AG20443 (cell line): Measurements from ENCODE around the gene MMP25.
"Not testable (repeated sequence)": the region's sequence is repeated elsewhere in the genome, so short reads cannot be mapped to it uniquely, and the experiment has no call there.

Experiments
- DNase-seq: peaks from one replicate; pipeline ENCODE4 v3.0.0; 2012; ENCODE audit warnings: low spot score, mixed read lengths

MMP25 gene

GRCh38 chr16:3029491-3030221, 16.7 kb upstream of the MMP25 start:
- peak; percentile 70 for DNase-seq

GRCh38 chr16:3030222-3031212, 15.8 kb upstream of the MMP25 start:
- DNase-seq, result no peak

DNA sequence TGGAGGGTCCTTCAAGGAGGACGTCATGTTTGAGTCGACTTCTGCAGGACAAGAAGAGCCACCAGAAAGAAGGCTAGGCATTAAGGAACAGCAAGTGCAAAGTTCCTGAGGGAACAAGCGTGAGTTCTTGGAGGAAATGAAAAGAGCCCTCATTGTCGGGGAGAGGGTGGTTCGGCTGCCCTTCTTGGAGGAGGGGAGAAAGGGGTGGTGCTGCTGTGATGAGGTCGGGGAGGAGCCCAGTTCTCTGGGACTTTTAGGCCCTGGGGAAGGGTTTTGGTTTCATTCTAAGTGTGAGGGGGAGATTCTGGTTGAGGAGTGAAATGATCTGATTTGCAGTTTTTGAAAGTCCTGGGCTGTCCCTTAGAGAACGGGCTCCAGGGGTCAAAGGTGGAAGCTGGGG, 13.7 kb upstream of the MMP25 start:
- DNase-seq, result no peak

- no peak for DNase-seq
These were observed 10.9 kb upstream of the MMP25 start for GRCh38 chr16:3035289-3035971.

DNA sequence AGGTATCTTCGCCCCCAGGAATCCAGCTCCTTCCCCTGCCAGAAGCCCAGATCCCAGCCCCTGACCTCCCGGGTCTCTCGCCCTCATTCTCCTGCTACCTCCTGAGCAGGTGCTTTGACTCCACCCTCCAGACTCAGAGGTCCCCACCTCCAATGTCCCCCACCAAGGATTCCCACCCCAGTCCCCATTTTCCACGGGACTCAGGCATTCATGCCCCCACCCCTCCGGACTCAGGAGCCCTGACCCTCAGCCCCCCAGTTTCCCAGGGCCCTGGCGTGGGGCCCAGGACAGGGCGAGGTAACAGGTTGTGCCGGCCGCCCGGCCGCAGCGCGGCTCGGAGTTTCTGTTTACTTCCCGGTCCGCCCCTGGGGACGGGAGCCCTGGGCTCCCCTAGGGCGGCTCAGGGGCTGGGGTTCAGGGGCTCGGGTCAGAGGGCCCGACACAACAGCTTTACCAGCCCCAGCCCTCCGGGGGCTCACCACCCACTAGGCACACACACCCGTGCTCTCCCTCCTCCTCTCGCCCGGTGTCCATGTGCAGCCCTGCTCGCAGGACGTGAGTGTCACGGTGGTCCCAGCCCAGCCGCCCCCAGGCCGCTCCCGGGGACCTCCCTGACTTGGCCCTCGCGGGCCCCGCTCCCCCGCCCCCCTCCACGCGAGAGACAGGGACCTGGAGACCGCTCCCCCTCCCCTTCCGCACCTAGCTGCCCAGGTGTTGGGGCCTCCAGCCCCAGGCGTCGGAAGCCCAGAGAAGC, 10.2 kb upstream of the MMP25 start:
- no peak for DNase-seq

GRCh38 chr16:3036726-3037315, 9.5 kb upstream of the MMP25 start, which contains the start of gene BICDL2:
BICDL2 (minus strand) TSS chr16:3036944; CDS start chr16:3035496, 1,448 bp downstream.
- DNase-seq, result no peak

GRCh38 chr16:3038256-3038655, 8.1 kb upstream of the MMP25 start:
- no peak for DNase-seq

DNA sequence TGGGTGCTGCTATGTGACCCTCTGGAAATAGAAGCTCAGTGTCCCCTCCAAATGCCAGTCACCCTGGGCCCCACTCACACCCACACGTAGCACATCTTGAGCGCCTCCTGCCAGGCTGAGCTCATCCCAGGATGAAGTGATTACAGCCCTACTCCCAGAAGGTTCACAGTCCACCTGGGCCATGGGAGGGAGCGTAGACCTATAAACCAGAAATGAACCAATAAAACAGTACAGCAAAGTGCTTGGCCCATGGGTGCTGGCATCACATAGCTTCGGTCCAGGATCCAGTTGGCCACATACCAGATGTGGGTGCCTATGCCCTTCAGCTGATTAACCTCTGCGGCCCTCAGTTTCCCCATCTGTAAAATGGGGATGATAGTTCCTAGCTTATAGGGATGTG, 7.5 kb upstream of the MMP25 start:
- DNase-seq, result no peak

- DNase-seq, result no peak
These were observed 4.0 kb upstream of the MMP25 start for GRCh38 chr16:3042376-3042775.

DNA sequence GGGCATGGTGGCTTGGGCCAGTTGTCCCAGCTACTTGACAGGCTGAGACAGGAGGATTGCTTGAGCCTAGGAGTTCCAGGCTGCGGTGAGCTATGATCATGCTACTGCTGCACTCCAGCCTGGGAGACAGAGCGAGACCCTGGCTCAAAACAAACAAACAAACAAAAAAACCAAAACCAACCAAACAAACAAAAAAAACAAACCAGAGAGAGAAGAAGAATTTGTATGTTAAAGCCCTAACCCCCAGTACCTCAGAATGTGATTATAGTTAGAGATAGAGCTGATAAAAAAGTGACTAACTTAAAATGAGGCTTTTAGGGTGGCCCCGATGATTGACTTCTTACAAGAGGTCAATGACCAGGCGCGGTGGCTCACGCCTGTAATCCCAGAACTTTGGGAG, 1.7 kb upstream of the MMP25 start:
- DNase-seq, result no peak

DNA sequence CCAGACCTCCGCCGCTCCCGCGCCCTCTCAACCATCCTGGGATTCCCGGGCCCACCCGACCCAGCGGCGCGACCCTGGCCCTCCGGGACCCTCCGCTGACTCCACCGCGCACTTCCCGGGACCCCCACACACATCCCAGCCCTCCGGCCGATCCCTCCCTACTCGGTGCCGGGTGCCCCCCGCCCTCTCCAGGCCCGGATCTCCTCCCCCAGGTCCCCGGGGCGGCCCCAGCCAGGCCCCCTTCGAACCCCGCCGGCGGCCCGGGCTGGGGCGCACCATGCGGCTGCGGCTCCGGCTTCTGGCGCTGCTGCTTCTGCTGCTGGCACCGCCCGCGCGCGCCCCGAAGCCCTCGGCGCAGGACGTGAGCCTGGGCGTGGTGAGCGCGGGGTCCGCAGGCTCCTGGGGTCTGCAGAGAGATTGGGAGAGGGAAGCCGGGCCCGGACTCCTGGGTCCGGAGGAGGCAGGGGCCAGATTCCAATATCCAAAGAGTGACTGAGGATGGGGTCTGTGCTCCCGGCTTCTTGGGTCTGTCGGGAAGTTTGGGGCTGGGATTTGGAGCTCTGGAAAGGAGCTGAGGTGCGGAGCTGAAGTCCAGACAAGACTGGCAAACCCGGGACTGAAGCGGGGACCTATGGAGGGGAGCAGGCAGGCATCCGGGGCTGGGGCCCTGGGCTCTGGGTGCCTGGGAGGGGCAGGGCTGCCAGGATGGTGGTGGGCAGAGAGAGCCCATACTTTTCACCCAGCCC, 453 bp downstream of the MMP25 start:
- DNase-seq, result no peak

DNA sequence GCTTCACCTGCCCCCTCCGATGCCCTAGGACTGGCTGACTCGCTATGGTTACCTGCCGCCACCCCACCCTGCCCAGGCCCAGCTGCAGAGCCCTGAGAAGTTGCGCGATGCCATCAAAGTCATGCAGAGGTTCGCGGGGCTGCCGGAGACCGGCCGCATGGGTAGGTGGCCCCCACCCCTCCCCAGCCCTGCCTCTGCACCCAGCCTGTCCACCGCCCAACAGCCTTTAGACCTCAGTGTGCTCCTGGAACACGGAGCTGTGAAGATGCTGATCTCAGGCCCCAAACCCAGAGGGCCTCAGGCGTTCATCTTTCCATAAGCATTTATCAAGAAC, 993 bp downstream of the MMP25 start:
- DNase-seq, result no peak

DNA sequence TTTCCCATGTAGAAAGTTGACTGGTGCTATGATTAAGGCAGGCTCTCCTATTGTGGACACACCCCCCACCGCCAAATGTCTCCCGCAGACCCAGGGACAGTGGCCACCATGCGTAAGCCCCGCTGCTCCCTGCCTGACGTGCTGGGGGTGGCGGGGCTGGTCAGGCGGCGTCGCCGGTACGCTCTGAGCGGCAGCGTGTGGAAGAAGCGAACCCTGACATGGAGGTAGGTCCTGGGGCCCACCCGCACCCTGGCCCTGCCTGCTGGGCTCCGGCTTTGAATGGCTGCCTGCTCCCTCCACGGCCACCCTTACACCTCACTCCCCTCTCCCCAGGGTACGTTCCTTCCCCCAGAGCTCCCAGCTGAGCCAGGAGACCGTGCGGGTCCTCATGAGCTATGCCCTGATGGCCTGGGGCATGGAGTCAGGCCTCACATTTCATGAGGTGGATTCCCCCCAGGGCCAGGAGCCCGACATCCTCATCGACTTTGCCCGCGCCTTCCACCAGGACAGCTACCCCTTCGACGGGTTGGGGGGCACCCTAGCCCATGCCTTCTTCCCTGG, 3.6 kb downstream of the MMP25 start:
- DNase-seq, result no peak

- DNase-seq, result no peak
These were observed 4.1 kb downstream of the MMP25 start for GRCh38 chr16:3050487-3050886.

GRCh38 chr16:3051009-3051408, 4.6 kb downstream of the MMP25 start:
- DNase-seq, result no peak

- DNase-seq, result no peak
These were observed 5.1 kb downstream of the MMP25 start for GRCh38 chr16:3051494-3051893.

DNA sequence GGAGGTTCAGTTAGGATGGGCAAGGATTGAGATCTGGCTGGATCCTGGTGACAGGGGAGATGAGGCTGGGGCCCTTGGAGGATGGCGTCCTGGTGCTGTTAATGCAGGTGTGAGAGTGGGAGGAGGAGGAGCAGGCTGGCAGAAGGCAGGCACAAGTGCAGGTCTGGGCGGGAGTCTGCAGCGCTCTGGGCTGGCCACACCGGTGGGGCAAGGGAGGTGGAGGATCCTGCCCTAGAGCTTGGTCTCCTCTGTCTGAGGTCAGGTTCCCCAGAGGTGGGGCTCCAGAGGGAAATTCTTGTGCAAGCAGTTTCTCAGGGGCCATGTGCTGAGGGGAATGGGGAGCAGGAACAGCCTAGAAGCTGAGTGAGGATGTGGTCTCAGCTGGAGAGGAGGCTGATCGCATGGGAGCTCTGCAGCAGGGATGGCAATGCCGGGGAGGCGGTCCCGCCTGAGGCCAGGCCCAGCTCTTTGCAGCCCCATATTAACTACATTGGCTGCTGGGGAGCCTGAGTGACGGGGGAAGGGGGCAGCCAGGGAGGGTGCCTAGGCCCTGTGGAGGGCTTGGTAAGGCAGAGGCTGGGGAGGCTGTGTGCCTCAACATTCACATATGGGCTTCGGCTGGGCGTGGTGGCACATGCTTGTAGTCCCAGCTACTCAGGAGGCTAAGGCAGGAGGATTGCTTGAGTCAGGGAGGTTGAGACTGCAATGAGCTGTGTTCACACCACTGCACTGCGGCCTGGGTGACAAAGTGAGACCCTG, 6.4 kb downstream of the MMP25 start:
- not testable (repeated sequence) for DNase-seq

- DNase-seq, result not testable (repeated sequence)
These were observed 7.0 kb downstream of the MMP25 start for GRCh38 chr16:3053330-3053710.

GRCh38 chr16:3054965-3055733, 8.8 kb downstream of the MMP25 start:
- DNase-seq, result no peak
